ENCODE data around the gene TBC1D4.

DNA sequence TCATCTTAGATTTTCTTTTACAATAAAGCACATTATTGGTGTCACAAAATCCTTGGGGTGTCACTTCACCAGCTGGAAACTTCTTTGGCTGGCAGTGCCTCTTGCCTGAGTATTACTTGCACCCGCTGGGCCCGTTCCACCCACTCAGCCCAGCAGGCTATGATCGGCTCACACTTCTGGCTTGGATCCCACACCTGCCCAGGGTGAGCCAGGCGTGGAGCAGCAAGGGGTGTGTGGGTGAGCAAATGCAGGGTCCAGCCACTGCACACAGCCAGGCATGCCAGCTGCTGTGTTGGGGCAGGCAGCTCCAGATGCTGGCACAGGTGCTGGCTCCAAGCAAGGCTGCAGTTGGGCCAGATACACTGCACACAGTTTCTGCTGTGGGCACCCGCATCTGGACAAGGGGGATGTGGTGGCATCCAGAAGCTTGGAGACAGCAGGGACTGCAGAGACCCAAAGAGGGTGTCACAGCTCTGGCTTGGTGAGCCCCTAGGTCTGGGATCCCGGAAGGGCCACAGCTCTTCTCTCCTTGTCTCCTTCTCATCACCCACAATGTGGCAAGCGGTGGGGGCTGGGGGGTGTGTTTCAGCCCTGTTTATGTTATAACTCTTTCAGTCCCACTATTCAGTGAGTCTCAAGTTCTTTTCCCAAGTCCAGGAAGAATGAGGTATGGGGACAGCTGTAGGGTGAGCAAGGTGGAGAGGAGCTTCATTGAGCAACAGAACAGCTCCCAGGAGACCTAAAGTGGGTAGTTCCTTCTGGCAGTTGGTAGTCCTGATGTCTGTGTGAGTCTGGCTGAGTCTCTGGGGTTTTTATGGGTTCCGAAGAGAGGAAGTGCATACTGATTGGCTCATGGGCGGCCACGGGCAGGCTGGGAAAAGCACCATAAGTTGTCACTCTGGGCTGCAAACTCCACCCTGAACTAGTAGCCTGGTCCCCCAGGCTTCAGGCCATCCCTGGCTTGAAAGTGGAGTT lies 25.3 kb upstream of the TBC1D4 start:
- TF ChIP-seq EZH2 (IDR thresholded peaks at IDR 0.05; ENCODE audit: insufficient read depth, poor library complexity, severe bottlenecking): no peak
- no peak for TF ChIP-seq EZH2phosphoT487 (IDR thresholded peaks at IDR 0.05; ENCODE audit: insufficient read depth, low read depth)

All from GM23248 (cell line).